Measurements from ENCODE around the gene ERP29.
"Not testable (repeated sequence)": the region's sequence is repeated elsewhere in the genome, so short reads cannot be mapped to it uniquely, and the experiment has no call there.

The ERP29 gene

DNA sequence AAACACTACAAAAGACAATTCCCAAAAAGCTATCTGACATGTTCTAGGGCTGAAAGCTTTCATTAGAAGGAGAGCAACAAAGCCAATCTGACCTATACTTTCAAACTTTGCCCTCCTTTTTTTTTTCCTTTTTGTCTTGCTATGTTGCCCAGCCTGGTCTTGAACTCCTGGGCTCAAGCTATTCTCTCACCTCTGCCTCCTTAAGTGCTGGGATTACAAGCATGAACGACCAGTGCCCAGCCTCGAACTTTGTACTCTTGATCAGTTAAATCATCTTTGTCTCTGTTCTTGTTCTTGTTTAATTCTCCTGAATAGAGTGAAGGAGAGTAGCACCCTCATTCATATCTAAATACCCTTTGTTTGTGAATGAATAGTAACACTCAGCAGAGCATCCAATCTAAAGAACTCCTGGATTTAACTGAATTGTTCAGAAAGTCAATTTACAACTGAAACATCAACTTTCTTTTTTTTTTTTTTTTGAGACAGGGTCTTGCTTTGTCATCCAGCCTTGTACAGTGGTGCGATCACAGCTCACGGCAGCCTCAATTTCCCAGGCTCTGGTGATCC lies 22.1 kb downstream of the ERP29 start:
- no peak for DNase-seq (ENCODE audit: low read depth in 2 of 2)

DNA sequence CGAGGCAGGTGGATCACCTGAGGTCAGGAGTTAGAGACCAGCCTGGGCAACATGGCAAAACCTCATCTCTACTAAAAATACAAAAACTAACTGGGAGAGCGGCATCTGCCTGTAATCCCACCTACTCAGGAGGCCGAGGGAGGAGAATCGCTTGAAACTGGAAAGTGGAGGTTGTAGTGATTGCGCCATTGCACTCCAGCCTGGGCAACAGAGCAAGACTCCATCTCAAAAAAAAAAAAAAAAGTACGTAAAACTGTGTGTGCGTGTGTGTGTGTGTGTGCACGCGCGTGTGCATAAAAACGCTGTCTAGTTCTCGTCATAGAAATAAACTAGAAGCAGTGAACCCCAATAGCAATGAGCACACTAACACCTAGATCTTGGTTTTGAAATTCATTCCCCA lies 23.4 kb downstream of the ERP29 start:
- not testable (repeated sequence) for DNase-seq (ENCODE audit: low read depth in 2 of 2)

DNA sequence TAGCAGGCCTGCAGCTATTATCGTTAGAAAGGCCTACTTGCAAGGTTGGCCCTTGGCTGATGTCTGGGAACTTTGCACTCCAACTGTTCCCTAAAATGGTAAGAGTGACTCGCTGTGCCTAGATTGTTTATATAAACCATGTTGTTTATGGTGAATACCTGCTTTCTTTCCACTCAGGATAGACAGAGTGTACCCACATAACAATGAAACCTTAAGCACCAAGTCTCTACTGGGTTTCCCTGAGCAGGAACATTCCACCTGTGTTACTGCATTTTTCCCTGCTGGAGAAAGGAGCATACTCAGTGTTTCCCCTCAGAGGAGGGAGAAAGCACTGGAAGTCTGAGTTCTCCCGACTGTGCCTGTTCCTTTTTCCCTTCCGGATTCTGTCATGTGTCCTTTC lies 32.8 kb downstream of the ERP29 start:
- no peak for DNase-seq (ENCODE audit: low read depth in 2 of 2)

DNA sequence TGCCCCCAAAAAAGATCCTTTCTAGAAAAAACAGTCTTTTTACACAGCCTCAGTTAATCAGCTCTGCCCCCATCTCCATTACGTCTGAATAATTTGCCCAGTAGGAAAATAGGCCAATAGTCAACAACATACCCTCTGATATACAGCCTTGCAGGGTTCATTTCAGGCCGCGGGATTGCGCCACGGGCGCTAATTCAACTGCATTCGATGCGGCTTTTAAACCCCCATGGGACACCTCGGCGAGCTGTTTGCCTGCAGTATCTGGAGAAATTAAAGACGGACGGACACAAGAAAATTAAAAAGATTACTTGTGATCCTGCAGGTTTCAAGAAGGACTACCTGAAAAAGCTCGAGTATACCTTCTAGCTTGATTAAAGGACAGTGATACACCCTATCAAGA lies 36.1 kb downstream of the ERP29 start:
- DNase-seq (ENCODE audit: low read depth in 2 of 2): no peak

DNA sequence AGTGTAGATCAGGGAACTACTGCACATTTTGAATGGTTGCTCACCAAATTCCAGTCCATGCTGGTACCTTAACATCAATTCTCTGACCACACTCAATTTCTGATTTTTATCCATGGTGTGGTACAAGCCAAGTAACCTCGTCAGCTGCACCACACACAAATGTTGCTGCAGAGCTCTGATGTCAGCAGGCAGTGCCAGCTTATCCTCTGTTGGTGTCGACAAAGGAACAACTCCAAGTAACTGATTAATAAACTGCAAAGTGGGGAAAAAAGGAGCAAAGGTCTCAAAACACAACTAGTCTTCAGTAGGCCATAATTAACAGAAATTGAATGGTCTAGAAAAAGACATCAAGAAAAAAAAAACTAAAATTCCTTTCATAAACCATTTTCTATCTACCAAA lies 47.9 kb downstream of the ERP29 start:
- DNase-seq (ENCODE audit: low read depth in 2 of 2): no peak

DNA sequence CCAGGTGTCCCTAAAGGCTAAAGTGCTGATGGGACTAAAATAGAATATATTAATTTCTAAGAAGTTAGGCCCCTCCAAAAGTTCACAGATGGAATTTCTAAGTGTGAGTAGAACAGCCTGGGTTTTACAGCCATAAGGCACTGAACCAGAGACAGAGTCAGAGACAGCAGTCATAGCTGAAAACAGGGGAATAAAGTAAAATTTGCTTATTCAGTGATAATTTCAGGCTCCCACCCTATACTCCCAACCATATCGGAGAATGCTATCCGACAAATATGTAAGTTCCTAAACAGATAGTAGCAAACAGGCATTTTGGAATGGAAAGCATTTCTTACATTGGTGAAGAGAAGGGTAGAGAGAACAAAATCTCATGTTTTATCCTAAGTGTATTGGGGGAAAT lies 50.0 kb downstream of the ERP29 start:
- no peak for DNase-seq (ENCODE audit: low read depth in 2 of 2)

DNA sequence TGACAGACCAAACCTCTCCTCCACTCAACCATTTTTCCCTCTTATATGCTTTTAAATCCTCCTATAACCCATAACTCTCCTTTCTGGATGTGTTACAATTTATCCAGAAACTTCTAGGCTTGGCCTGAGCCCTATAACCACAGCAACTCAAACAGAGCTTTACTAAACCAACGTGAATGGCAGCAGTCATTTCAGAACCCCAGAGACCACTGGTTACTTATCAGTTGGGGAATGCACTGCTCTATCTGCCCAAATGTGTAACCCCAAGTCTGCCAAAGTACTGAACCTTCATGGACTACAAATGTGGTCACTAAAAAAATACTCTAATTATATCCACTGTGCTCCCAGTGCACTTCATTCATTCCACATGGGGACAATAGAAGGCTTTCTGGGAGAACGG lies 53.3 kb downstream of the ERP29 start:
- DNase-seq (ENCODE audit: low read depth in 2 of 2): no peak

Data from stimulated activated CD8-positive, alpha-beta memory T cell treated with anti-CD3 and anti-CD28 coated beads, Interleukin-7, amount 100 ng/mL, for 4 hours (primary cell).